MM.1S (cell line): Measurements from ENCODE around the gene YPEL2.

Experiments used
- DNase-seq: peaks from one replicate; pipeline ENCODE4 v3.0.0-alpha.2; 2015
- H2AFZ ChIP-seq: fragments of 300-600 bp; sonication (generic); 2 replicates; pipeline ENCODE4 v1.6.0; 2016; ENCODE audit warnings: antibody characterized with exemption, low read length
- H3F3A ChIP-seq: fragments of 300-600 bp; sonication (generic); 2 replicates; pipeline ENCODE4 v1.6.1; 2016; ENCODE audit warnings: mild to moderate bottlenecking, antibody characterized with exemption, low read length, moderate library complexity, mixed read lengths; ENCODE audit not compliant: insufficient read depth
- H3K27ac ChIP-seq: fragments of 300-600 bp; sonication (generic); 2 replicates; pipeline ENCODE4 v1.5.1; 2016; ENCODE audit warnings: mild to moderate bottlenecking, low read length
- H3K27me3 ChIP-seq: fragments of 300-600 bp; sonication (generic); replicated peaks from 2 replicates; pipeline ENCODE4 v1.6.0; 2016; ENCODE audit warnings: low read length; ENCODE audit not compliant: insufficient read depth
- H3K36me3 ChIP-seq: fragments of 300-600 bp; sonication (generic); replicated peaks from 2 replicates; pipeline ENCODE4 v1.6.1; 2016; ENCODE audit warnings: mild to moderate bottlenecking, low read length, mixed read lengths; ENCODE audit not compliant: insufficient read depth
- H3K4me1 ChIP-seq: fragments of 300-600 bp; sonication (generic); 2 replicates; pipeline ENCODE4 v1.6.1; 2016; ENCODE audit warnings: low read length, mixed read lengths
- H3K4me2 ChIP-seq: fragments of 300-600 bp; sonication (generic); 2 replicates; pipeline ENCODE4 v1.6.0; 2016; ENCODE audit warnings: low read depth, low read length
- H3K4me3 ChIP-seq: fragments of 300-600 bp; sonication (generic); 2 replicates; pipeline ENCODE4 v1.5.1; 2016; ENCODE audit warnings: low read length, mixed read lengths
- H3K79me2 ChIP-seq: fragments of 300-600 bp; sonication (generic); 2 replicates; pipeline ENCODE4 v1.6.1; 2016; ENCODE audit warnings: mixed run types, low read length, mixed read lengths
- H3K9ac ChIP-seq: fragments of 300-600 bp; sonication (generic); 2 replicates; pipeline ENCODE4 v1.6.1; 2016; ENCODE audit warnings: low read length, mixed read lengths
- H3K9me2 ChIP-seq: fragments of 300-600 bp; sonication (generic); replicated peaks from 2 replicates; pipeline ENCODE4 v1.6.1; 2016; ENCODE audit warnings: mild to moderate bottlenecking, low read length, mixed read lengths; ENCODE audit not compliant: insufficient read depth
- H3K9me3 ChIP-seq: fragments of 300-600 bp; sonication (generic); replicated peaks from 2 replicates; pipeline ENCODE4 v1.6.1; 2016; ENCODE audit warnings: mild to moderate bottlenecking, low read length, mixed read lengths; ENCODE audit not compliant: insufficient read depth
- H4K20me1 ChIP-seq: fragments of 300-600 bp; sonication (generic); 2 replicates; pipeline ENCODE4 v1.6.1; 2016; ENCODE audit warnings: mild to moderate bottlenecking, low read length, moderate library complexity, mixed read lengths; ENCODE audit not compliant: insufficient read depth
- CTCF ChIP-seq: fragments of 300-600 bp; sonication (generic); IDR thresholded peaks from 2 replicates; pipeline ENCODE4 v1.5.1; 2016; ENCODE audit warnings: antibody characterized with exemption, low read length, mixed read lengths
- EZH2 ChIP-seq: fragments of 300-600 bp; sonication (generic); optimal IDR thresholded peaks from 2 replicates; pipeline ENCODE3; 2017; ENCODE audit warnings: low read depth, mild to moderate bottlenecking, antibody characterized with exemption, low read length, mixed read lengths
- EZH2phosphoT487 ChIP-seq: fragments of 300-600 bp; sonication (generic); IDR thresholded peaks from 2 replicates; pipeline ENCODE4 v1.6.1; 2018; ENCODE audit warnings: antibody characterized with exemption, low read length

The YPEL2 gene

GRCh38 chr17:59381716-59382570, 50.5 kb downstream of the YPEL2 start:
- no peaks in the 10 kb centered on the region for H4K20me1 ChIP-seq
- no peak for TF ChIP-seq EZH2phosphoT487
- no peak for TF ChIP-seq EZH2
- no peak for TF ChIP-seq CTCF
- no peak for DNase-seq
- no peaks in the 10 kb centered on the region for H3K27me3 ChIP-seq
- no peaks in the 10 kb centered on the region for H3K4me1 ChIP-seq
- H3K36me3 ChIP-seq: no peaks in the 10 kb centered on the region
- H3K9ac ChIP-seq: no peak overlapping the region
- 0 out of 2 replicates have a peak, but pooled peaks cover 3% of the 10 kb centered on the region for H3K79me2 ChIP-seq
- H3K4me2 ChIP-seq: no peak overlapping the region
- H2AFZ ChIP-seq: no peak overlapping the region
- H3K27ac ChIP-seq: no peak overlapping the region
- no peak overlapping the region for H3K4me3 ChIP-seq
- no peaks in the 10 kb centered on the region for H3K9me2 ChIP-seq
- no peaks in the 10 kb centered on the region for H3F3A ChIP-seq
- H3K9me3 ChIP-seq: no peaks in the 10 kb centered on the region

- Histone ChIP-seq H3K36me3 (no peaks in the 10 kb centered on the region), H3K9me3 (no peaks in the 10 kb centered on the region), H3K9me2 (no peaks in the 10 kb centered on the region), H3K27ac (no peak overlapping the region), H3K79me2 (no peaks in the 10 kb centered on the region), H3K27me3 (no peaks in the 10 kb centered on the region), H2AFZ (no peak overlapping the region), H3F3A (no peaks in the 10 kb centered on the region), H4K20me1 (no peaks in the 10 kb centered on the region), H3K4me2 (no peak overlapping the region), H3K9ac (no peak overlapping the region), H3K4me3 (no peak overlapping the region), H3K4me1 (no peaks in the 10 kb centered on the region)
- no peak for DNase-seq
- TF ChIP-seq CTCF (no peak), EZH2phosphoT487 (no peak), EZH2 (no peak)
Measured at GRCh38 chr17:59383893-59384292, 52.4 kb downstream of the YPEL2 start.

GRCh38 chr17:59387351-59388068, 56.1 kb downstream of the YPEL2 start:
- Histone ChIP-seq H2AFZ (no peak overlapping the region), H3K36me3 (no peaks in the 10 kb centered on the region), H3K9ac (no peak overlapping the region), H3K27ac (no peak overlapping the region), H3K4me1 (no peaks in the 10 kb centered on the region), H3K4me3 (no peak overlapping the region), H3K27me3 (no peaks in the 10 kb centered on the region), H3K79me2 (no peaks in the 10 kb centered on the region), H3K9me3 (no peaks in the 10 kb centered on the region), H3K9me2 (no peaks in the 10 kb centered on the region), H3K4me2 (no peak overlapping the region), H3F3A (no peaks in the 10 kb centered on the region), H4K20me1 (no peaks in the 10 kb centered on the region)
- TF ChIP-seq CTCF: no peak
- TF ChIP-seq EZH2: no peak
- no peak for TF ChIP-seq EZH2phosphoT487
- DNase-seq: no peak
